Suppressor macrophage treated with lipopolysaccharide for 1 hour (primary cell): Measurements from ENCODE around the gene ARHGEF28.

Experiments used
- DNase-seq, 3 donors: peaks; one replicate each; pipeline ENCODE4 v3.0.0-alpha.2; 2020 to 2022

Gene ARHGEF28

GRCh38 chr5:73748510-73749400 is 122.8 kb downstream of the ARHGEF28 start:
- DNase-seq, result no peak

DNA sequence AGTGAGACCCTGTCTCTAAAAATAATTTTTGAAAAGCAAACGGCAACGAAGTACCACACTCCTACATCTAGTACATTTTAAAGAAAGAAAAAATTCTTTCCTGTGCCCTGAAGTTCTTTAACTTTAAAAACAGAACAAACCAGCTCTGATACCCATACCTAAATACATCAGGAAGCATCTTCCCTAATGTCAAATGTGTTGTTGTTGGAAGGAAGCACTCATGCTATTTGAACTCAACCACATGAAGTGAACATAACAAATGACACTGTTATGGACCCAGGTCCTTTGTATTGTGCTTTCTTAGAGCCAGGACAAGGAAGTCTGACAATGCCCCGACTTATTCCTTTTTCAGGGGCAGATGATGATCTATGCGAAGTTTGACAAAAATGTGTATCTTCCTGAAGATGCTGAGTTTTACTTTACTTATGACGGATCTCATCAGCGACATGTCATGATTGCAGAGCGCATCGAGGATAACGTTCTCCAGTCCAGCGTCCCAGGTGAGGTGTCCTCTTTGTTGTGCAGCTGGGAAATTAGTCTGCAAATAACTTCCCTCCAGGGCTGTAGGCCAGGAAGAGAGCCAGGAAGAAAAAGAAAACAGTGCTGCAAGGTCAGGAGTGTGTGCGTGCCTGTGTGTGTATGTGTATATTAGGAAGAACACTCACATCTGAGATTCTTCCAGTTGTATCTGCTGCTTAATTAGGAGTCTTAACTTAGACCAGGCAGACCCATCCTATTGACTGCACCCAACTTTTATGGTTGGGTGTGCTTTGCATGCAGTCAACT is 123.7 kb downstream of the ARHGEF28 start:
- DNase-seq, result no peak

- no peak for DNase-seq
Measured at GRCh38 chr5:73751254-73751914, 125.4 kb downstream of the ARHGEF28 start.

- no peak for DNase-seq
Measured at GRCh38 chr5:73754254-73754653, 128.3 kb downstream of the ARHGEF28 start.

- DNase-seq, result no peak
Measured at GRCh38 chr5:73757416-73757815, 131.4 kb downstream of the ARHGEF28 start.

DNA sequence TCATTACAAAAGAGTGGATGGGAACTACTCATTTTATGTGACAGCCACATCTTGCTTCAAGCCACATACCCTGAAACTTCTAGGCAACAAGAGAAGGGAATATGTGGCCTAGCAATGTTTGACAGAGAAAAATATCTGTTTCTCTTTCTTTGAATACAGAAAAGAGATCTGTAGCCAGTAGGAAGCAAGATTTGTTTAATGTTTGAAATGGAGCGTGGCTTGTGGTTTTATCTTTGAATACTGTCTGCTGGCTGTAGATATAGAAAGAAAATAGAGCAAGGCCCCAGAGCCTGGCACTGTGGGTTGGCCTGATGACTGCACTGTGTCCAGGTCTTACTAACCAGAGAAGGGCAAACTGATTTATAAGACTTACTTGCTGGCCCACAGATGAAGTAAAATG is 133.8 kb downstream of the ARHGEF28 start:
- no peak for DNase-seq

DNA sequence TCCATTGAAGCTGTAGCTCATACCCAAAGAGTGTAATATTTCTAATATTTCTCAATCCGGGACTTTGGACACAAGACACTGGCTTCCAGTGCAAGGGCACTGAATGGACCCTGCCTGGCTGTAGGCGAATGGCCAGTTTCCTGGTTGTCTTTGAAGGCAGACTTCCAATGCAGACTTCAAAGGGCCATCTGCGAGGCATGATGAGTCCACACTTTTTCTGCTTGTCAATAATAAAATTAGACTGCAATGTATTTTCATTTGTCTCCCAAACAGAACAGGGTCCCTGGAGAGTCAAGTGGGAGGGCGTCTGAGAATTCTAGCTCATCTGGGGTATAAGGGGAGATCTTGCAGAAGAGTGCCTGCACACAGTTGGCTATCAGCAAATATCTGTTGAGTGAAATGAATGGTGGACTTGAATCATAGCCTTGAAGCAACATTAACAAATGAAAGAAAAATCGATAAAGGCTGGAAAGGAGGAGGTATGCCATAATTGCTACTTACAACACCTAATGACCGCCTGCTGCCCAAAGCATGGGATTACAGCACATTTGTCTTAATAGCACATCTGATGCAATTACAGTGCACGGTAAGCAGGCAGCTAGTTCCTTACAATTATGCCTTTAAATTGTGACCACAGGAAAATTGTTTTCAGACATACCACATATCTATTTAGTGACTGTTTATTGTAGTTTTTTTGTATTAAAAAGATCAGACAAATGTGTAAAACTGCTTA is 137.5 kb downstream of the ARHGEF28 start:
- DNase-seq, result no peak

DNA sequence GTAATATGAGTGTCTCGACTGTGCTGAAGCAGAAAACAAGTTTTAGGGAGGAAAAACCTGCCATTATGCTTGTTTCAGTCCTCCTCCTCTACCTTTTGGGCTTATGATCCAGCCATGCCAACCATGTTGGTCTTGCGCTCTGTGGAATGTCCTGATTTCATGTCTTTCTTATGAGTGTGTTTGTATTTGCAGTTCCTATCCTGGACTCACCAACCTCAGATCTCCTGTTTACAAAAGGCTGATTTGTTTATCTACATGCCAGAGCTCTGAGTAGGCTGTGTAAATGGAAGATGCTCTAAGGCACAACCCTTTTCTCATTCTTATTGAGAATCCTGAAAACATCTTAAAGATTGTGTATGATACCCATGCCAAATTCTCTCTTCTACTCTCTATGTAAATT is 138.6 kb downstream of the ARHGEF28 start:
- no peak for DNase-seq

DNA sequence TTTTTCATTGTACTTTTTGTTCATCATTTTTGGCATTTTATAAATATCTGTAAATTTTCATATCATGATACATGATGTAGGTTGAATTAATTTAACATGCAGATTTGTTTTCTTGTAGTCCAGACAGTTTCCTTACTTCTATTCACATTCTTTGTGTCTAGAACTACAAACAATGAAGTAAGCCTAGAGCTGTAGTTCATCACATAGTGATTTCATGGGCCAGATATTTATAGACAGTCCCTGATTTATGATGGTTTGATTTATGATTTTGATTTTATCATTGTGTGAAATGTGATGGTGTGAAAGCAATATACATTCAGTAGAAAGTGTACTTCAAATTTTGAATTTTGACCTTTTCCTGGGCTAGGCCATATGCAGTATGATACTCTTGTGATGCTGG is 139.0 kb downstream of the ARHGEF28 start:
- DNase-seq, result peak in 1 of 3 donors; percentile 6

DNA sequence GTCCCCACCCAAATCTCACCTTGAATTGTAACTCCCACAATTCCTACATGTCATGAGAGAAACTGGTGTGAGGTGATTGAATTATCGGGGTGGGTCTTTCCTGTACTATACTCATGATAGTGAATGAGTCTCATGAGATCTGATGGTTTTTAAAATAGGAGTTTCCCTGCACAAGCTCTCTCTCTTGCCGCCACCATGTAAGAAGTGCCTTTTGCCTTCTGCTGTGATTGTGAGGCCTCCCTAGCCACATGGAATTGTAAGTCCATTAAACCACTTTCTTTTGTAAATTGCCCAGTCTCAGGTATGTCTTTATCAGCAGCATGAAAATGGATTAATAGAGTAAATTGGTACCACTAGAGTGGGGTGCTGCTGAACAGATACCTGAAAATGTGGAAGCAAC is 140.9 kb downstream of the ARHGEF28 start:
- DNase-seq, result no peak

GRCh38 chr5:73770172-73771025 is 144.4 kb downstream of the ARHGEF28 start:
- no peak for DNase-seq

DNA sequence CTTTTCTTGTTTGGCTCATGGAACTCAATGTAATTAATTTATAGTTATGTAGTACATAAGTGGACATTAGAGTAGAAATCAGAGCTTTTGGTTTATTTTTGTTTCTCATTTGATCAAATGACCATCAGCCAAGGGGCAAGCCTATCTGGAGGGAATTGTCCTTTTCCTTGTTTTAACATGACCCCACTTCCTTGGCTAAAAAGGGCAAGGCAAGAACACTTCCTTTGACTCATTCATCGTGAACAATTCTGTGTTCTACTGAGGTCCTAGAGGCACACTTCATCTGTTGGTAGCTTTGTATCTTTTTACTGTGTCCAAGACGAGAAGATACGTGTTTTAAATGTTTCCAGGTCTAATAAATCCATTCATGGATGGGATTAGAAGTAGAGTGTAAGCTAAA is 148.9 kb downstream of the ARHGEF28 start:
- DNase-seq, result no peak

DNA sequence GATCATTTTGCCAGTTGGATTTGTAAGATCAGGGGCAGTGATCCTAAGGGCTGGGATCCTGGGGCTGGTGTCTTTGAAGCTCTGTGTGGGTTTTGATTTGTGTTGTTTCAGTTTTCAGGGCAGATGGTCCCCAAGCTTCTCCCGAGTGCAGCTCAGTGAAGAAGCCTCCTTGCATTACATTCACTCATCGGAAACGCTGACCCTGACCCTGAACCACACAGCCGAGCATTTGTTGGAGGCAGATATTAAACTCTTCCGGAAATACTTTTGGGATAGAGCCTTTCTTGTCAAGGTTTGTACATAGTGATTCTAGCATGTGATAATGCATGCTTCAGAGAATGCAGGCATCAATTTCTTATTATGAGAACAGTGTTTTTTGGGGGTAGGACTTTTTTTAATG is 150.4 kb downstream of the ARHGEF28 start:
- no peak for DNase-seq

GRCh38 chr5:73777192-73777591 is 151.2 kb downstream of the ARHGEF28 start:
- no peak for DNase-seq

DNA sequence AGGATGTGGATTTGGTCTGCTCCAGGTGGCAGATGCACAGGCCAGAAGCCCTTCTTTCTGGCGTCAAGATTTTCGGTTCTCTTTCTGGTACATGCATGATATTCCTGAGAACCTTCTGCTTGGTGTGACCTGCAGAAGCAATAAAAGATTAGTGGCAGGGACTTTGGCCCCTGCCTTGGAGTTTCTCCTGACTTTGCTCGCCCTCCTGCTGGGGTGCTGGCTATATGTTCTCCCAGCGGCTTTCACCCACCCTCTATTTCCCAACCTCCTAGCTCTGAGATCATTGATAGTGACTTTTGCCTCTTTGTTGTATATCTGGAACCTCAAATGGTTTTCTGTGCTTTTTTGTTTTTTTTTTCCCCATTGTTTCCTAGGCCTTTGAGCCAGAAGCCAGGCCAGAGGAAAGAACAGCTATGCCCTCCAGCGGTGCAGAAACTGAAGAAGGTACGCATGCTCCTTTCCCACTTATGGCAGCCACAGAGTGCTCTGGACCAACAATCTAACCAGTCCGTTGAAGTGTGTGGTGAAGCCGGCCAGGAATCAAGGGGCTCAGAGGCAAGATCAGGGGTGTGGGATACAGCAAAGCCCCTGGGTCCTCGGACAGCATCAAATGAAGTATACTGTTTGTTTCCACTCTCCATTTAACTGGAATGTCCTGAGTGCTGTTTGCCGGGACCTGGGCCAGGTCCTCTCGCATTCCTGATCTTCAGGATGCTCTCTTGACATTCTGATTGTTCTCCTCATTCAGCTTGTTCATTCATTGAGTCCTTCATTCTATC is 154.5 kb downstream of the ARHGEF28 start:
- DNase-seq, result peak in 1 of 3 donors; percentile 14

GRCh38 chr5:73781107-73781768 is 155.2 kb downstream of the ARHGEF28 start:
- peak; percentile 21 to 63 (median 42) for DNase-seq

- peak; percentile 42 to 81 (median 75) for DNase-seq
Measured at GRCh38 chr5:73783828-73784227, 157.8 kb downstream of the ARHGEF28 start.

- peak in 1 of 3 donors; percentile 5 for DNase-seq
Measured at GRCh38 chr5:73786043-73786831, 160.2 kb downstream of the ARHGEF28 start.

GRCh38 chr5:73789851-73790281 is 163.9 kb downstream of the ARHGEF28 start:
- DNase-seq, result peak in 1 of 3 donors; percentile 14
